ENCODE data around the gene TMEM151A. TPM values are rescaled to one million over a fixed set of nuclear protein-coding genes. Genes with fewer than 3 reads are reported as not detected.

TMEM151A gene
- not detected for total RNA-seq

GRCh38 chr11:66291706-66292542, at the start of gene TMEM151A:
Gene TMEM151A, plus strand, starts transcription at chr11:66291894. Its CDS starts 120 bp downstream, at chr11:66292014.
- H3K36me3 ChIP-seq = no peaks in the 10 kb centered on the region
- peaks cover 0 to 37% of the 10 kb centered on the region in 2 donors for H3K27me3 ChIP-seq
- no peaks in the 10 kb centered on the region for H3K9me3 ChIP-seq
- peaks cover 0 to 38% (median 25%) of the 10 kb centered on the region in 4 donors for H3K4me1 ChIP-seq
- peak within 1 kb of the TSS in 2 of 4 donors; percentile 29 to 51 for H3K4me3 ChIP-seq
- WGBS, 2 donors = 4 to 5% methylated on average over 8 of the region's 95 CpGs
- DNase-seq (ENCODE audit: low spot score in 2 of 2) = no peak
- TF ChIP-seq EP300 (IDR thresholded peaks at IDR 0.05) (no peak), POLR2A (IDR thresholded peaks at IDR 0.05) (no peak), CTCF (IDR thresholded peaks at IDR 0.05) (no peak)
- no peak within 1 kb of the TSS for H3K27ac ChIP-seq

GRCh38 chr11:66242095-66242765, 49.5 kb upstream of the TMEM151A start:
- DNase-seq (ENCODE audit: low spot score in 2 of 2) = no peak
- no peak overlapping the region for H3K4me3 ChIP-seq
- TF ChIP-seq POLR2A (IDR thresholded peaks at IDR 0.05) (no peak), CTCF (IDR thresholded peaks at IDR 0.05) (no peak)
- H3K36me3 ChIP-seq = peaks cover 0 to 98% (median 22%) of the 10 kb centered on the region in 3 donors
- H3K27me3 ChIP-seq = no peaks in the 10 kb centered on the region
- H3K4me1 ChIP-seq = no peaks in the 10 kb centered on the region
- no peak overlapping the region for H3K27ac ChIP-seq
- 76 to 79% methylated on average over 12 to 14 of the region's 14 CpGs for WGBS, 2 donors
- no peaks in the 10 kb centered on the region for H3K9me3 ChIP-seq

- H3K4me3 ChIP-seq = no peak overlapping the region
- no peak overlapping the region for H3K27ac ChIP-seq
- WGBS, 2 donors = 71% methylated on average over 12 to 13 of the region's 13 CpGs
- H3K9me3 ChIP-seq = no peaks in the 10 kb centered on the region
- H3K27me3 ChIP-seq = no peaks in the 10 kb centered on the region
- TF ChIP-seq POLR2A (IDR thresholded peaks at IDR 0.05) (no peak), EP300 (IDR thresholded peaks at IDR 0.05) (no peak), CTCF (IDR thresholded peaks at IDR 0.05) (no peak)
- DNase-seq (ENCODE audit: low spot score in 2 of 2) = no peak
- H3K4me1 ChIP-seq = no peaks in the 10 kb centered on the region
- peaks cover 0 to 89% (median 17%) of the 10 kb centered on the region in 3 donors for H3K36me3 ChIP-seq
These were observed 47.7 kb upstream of the TMEM151A start for GRCh38 chr11:66243782-66244535.

GRCh38 chr11:66247295-66247694, 44.4 kb upstream of the TMEM151A start:
- TF ChIP-seq EP300 (IDR thresholded peaks at IDR 0.05) (no peak), CTCF (IDR thresholded peaks at IDR 0.05) (no peak), POLR2A (IDR thresholded peaks at IDR 0.05) (no peak)
- H3K9me3 ChIP-seq = no peaks in the 10 kb centered on the region
- H3K27ac ChIP-seq = no peak overlapping the region
- no peaks in the 10 kb centered on the region for H3K4me1 ChIP-seq
- 87 to 90% methylated on average over 4 of the region's 4 CpGs for WGBS, 2 donors
- no peaks in the 10 kb centered on the region for H3K27me3 ChIP-seq
- H3K36me3 ChIP-seq = peaks cover 0 to 72% (median under 1%) of the 10 kb centered on the region in 3 donors
- no peak overlapping the region for H3K4me3 ChIP-seq
- no peak for DNase-seq (ENCODE audit: low spot score in 2 of 2)
